HG02763 (cell line): ENCODE results near the gene TM9SF4.

ENCODE experiments used
- ATAC-seq: cut with Tn5 transposase; IDR thresholded peaks from one replicate; pipeline ENCODE4 v1.9.1; 2021; ENCODE audit warnings: mild to moderate bottlenecking, moderate library complexity; ENCODE audit not compliant: unreplicated experiment

Gene TM9SF4

DNA sequence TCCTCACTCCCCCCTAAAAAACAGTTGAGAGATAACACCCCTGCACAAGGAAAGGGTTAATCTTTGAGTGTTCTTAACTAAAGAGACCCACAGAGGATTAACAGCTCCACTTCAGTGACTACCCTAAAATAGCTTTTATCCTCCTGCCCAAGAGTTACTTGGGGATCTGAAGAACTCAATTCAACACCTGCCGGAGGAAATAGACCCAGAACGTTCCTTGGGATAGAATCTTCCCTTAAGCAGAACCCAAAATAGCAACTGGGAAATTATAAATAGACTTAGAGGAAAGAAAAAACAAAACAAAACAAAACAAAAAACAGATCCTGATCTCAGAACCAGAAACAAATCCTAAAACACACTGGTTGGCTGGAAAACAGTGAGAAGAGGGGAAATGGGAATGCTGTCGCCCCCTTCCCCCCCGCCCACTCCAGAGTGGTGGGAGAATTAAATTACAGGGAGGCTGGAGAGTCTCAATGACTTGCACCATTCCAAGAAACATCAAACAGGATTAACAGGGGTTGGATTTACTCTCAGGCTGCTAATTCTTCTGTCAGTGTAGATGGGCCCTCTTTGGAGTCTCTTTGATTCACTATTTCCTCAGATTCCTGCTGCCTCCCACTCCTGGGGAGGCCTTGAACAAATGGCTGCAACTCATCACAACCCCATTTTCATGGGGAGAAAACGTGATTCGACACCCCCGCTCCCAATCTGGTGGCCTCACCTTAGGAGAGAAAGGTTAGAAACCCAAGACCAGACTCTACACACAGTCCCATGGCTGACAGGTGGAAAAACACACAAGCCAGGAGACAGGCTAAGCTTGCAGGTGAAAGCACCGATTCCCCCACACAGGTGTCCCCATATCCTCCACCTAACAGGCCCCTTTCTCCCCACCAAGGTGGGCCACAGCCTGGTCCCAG, 96.6 kb downstream of the TM9SF4 start:
- ATAC-seq, result no peak

DNA sequence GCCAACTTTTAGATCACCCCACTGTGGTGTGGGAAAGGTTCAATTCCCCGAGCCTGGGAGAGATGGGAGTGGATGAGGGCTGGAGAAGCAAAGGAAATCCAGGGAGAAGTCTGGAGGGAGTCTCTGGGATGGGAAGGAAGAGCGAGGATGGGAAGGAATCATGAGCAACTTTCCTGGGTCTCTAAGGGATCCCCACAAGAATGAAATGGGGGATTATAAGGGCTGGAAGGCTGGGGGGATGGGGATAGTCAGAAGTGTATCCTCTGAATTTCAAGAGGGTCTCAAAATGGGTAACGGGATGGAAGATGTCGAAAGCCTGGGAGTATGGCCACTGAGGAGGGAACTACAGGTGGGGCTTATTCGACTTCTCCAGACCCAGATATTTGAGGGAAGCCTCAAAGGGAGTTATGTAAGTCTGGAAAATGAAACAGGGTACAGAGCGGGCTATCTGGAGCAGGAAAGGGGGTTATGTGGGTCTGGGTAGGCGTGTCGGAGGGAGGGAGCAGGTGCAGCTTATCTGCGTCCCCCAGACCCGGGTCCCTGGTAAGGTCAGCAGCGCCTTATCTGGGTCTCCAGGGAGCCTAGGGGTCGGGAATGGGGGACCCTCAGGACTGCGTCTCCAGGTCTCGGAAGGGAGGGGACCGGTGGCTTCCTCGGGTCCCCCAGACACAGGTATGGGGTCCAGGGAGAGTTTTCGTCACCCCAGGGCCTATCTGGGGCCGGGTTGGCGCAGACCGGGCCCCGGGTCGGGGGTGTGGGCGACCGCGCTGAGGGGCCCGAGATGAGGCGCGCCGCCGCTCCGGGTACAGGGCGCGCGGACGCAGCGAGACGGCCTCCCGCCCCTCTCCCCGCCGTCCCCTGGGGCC, 97.5 kb downstream of the TM9SF4 start:
- ATAC-seq, result peak; percentile 26

DNA sequence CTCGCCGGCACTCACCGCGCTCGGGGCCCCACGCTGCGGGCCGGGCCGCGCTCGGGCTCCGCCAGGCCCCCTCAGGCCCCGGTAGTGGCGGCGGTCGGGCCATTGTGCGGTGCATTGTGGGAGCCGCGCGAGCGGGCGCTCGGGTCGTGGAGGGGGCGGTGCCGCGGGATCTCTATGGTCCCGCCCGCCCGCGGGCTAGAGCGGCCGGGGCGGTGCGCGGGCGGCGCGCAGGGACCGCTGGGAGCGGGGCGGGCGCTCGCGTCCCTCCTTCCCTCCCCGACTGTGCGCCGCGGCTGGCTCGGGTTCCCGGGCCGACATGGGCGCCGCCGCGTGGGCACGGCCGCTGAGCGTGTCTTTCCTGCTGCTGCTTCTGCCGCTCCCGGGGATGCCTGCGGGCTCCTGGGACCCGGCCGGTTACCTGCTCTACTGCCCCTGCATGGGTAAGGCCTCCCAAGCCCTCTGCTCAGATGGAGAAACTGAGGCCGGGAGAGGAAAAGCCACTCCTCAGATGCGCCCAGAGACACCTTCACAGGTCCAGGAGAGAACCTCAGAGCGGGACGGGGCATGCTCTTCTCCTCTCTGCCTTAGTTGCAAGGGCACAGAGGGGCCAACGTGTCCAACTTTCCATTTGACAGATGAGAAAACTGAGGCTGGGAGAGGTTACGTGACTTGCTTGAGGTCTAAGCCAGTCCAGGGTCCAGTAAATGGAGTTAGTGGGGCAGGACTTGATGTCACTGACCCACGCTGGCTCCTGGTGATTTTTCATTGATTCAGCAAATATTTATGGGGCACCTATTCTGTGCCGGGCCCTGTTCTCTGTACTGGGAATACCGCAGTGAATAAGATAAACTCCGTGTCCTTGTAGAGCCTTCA, 98.3 kb downstream of the TM9SF4 start, which contains the start of the genes PLAGL2 and POFUT1:
Gene PLAGL2, minus strand, starts transcription at position 118 of the 873 bp plus-strand sequence. CDS start 5,565 bp downstream, outside the sequence.
Gene POFUT1, plus strand, starts transcription at position 255 of the 873 bp plus-strand sequence. Its CDS starts 62 bp downstream, at position 317.
- peak; percentile 90 for ATAC-seq

DNA sequence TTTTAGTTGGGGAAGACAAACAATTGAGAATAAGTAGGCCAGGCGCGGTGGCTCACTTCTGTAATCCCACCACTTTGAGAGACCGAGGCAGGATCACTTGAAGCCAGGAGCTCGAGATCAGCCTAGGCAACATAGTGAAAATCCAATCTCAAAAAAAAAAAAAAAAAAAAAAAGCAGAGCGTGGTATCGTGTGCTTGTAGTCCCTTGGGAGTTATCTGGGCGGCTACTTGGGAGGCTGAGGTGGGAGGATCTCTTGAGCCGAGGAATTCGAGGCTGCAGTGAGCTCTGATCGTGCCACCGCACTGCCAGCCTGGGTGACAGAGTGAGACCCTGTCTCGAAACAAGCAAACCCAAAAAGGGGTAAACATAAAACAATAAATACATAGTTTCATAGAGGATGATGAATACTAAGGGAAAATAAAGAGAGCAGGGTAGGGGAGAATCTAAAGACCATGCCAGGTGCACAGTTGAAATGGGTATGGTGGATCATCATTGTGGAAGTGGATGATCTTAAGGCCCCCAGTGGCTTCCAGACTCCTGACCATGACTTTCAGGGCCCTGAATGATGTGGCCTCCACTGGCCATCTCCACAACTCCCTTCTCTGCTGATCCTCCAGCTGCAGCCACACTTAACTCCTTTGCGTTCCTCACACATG, 99.1 kb downstream of the TM9SF4 start:
- no peak for ATAC-seq

DNA sequence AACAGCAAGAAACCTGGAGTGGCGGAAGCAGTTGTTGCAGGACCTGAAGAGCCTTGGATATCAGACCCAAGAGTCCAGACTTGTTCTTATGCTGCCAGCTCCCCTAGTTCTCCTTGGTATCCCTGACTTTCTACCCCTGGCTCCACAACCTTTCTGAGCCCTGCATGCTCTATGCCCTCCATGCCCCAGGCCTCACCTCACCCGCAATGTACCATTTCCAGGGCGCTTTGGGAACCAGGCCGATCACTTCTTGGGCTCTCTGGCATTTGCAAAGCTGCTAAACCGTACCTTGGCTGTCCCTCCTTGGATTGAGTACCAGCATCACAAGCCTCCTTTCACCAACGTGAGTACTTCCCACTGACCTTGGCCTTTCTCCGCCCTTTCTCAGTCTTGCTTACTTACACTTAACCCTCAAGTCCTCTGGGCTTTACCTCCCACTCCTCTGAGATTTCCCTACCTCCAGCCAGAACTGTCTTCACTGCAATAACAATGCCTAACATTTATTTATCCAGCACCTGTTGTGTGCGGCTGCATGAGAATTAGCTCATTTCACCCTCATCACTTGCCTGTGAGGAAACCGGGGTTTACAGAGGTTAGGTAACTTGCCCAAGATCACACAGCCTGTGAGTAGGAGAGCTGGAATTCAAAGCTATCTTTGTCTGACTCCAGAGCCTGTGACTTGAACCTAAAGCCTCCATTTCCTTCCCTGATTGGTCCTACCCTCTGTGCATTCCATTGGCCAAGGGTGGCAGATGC, 100.5 kb downstream of the TM9SF4 start:
- no peak for ATAC-seq

DNA sequence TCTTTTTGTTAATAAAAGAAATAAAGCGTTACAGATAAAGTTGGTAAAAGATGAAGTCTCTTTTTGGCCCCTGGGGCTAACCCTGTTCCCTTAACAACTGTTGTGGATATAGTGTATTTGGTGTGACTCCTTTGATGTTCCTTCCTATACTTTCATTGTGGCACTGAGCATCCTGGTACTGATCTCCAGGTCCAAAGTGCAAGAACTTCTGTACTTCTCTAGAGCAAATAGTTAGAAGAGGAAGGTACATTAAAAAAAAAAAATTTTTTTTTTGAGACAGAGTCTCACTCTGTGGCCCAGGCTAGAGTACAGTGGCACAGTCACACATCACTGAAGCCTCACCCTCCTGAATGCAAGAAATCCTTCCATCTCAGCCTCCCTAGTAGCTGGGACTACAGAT, 104.4 kb downstream of the TM9SF4 start:
- no peak for ATAC-seq

DNA sequence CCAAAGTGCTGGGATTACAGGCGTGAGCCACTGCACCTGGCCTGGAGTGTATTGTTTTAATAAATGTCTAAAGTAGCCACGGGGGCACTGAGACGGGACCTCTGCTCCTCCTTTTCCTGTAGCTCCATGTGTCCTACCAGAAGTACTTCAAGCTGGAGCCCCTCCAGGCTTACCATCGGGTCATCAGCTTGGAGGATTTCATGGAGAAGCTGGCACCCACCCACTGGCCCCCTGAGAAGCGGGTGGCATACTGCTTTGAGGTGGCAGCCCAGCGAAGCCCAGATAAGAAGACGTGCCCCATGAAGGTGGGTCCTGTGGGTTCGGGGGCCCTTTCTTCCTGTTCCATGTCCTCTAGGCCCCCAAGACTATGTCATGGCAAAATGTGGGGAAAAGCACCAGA, 105.6 kb downstream of the TM9SF4 start:
- ATAC-seq, result no peak

DNA sequence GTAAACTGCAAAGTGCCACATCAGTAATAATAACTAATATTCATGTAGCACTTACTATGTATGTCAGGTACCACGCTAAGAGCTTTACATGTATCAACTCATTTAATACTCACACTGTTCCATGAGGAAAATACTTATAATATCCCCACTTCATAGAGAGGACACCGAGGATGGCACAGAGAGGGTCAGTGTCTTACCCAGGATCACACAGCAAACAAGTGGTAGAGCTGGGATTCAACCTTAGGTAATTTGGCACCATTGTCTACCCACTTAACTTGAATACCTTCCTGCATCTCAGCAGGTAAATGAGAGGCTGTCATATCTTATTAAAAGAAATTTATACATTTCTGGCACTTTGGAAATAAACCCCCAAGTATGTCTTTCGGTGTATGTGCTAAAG, 106.2 kb downstream of the TM9SF4 start:
- no peak for ATAC-seq

DNA sequence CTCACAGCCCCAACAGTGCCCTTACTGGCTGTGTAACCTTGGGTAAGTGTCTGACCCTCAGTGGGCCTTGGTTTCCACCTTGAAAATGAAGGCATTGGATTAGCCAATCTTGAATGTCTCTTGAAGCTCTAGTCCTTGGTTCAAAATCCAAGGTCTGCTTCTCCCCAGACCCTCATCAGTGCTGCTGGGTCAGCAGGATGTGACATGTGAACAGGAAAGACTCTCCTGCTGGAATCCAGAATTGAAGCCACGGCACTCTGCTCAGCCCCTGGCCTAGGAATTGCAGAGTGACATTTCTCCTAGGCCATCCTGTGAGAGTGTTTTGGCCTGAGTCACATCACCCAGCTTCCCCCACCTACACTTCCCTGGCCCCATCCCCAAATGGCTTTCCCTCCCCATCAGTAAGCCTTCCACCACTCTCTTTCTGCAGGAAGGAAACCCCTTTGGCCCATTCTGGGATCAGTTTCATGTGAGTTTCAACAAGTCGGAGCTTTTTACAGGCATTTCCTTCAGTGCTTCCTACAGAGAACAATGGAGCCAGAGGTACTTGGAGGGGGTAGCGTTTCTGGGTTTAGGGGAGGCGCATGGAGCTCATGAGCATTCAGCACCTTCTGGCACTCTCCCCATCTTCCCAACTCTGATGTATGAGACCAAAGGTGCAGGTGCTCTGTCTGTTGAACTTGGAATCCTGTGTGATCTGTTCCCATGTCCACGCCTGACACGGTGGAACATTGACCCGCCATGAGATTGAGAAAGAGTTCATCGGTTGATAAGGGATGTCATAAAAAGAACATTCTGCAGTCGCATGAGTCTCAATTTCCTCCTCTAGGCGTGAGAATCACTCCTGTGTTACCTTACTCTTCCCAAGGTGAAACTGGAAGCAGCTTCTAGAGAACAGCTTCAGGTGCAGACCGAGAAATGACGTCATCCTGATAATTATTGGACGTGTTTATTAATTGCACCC, 106.9 kb downstream of the TM9SF4 start:
- ATAC-seq, result no peak
